IMR-90 (cell line): ENCODE measurements around the gene UNC79. TPM values are rescaled to one million over a fixed set of nuclear protein-coding genes. Genes with fewer than 3 reads are reported as not detected.
"Not testable (repeated sequence)": the region's sequence is repeated elsewhere in the genome, so short reads cannot be mapped to it uniquely, and the experiment has no call there.

Experiments used
- ATAC-seq: fragments of 200-7000 bp; cut with Tn5 transposase; 2 replicates; pipeline ENCODE4 v1.9.1; 2020; ENCODE audit warnings: low read depth, mild to moderate bottlenecking, moderate library complexity
- BruUV-seq: library from RNA; stranded (reverse); fragments of 400-500 nt; replicated peaks from 2 replicates; lab custom pipeline; 2021; lab: Mats Ljungman, UMichigan
- CTCF ChIA-PET: fragments of 300-600 bp; formaldehyde crosslinking; extraction: SDS; loops from one replicate; lab custom pipeline; 2021; ENCODE audit warnings: antibody characterized with exemption; lab: Yijun Ruan, JAX
- POLR2A ChIA-PET: fragments of 300-600 bp; sonication (Branson Sonifier 250); formaldehyde crosslinking; loops from one replicate; lab custom pipeline; 2022; ENCODE audit warnings: antibody characterized with exemption; ENCODE audit not compliant: unreplicated experiment; lab: Charles Lee
- DNase-seq: peaks from one replicate; pipeline ENCODE4 v3.0.0; 2013
- H2AFZ ChIP-seq: replicated peaks from 2 replicates; pipeline ENCODE3; 2013; ENCODE audit warnings: low read length, mild to moderate bottlenecking; ENCODE audit not compliant: poor library complexity
- H2AK5ac ChIP-seq: 2 replicates; pipeline ENCODE4 v1.6.1; 2013; ENCODE audit warnings: low read depth, low read length, inconsistent platforms
- H2AK9ac ChIP-seq: replicated peaks from 2 replicates; pipeline ENCODE3; 2013; ENCODE audit warnings: mild to moderate bottlenecking, low read depth, low read length, moderate library complexity; ENCODE audit not compliant: poor library complexity
- H2BK120ac ChIP-seq: 2 replicates; pipeline ENCODE4 v1.6.1; 2013; ENCODE audit warnings: low read depth, low read length, inconsistent platforms
- H2BK15ac ChIP-seq: 3 replicates; pipeline ENCODE4 v1.6.1; 2013; ENCODE audit warnings: low read depth, low read length, inconsistent platforms
- H2BK20ac ChIP-seq: 2 replicates; pipeline ENCODE4 v1.6.1; 2013; ENCODE audit warnings: low read depth, mild to moderate bottlenecking, inconsistent platforms, low read length, moderate library complexity
- H2BK5ac ChIP-seq: 2 replicates; pipeline ENCODE4 v1.6.1; 2013; ENCODE audit warnings: mild to moderate bottlenecking, low read depth, low read length, inconsistent platforms; ENCODE audit not compliant: poor library complexity, severe bottlenecking
- H3K14ac ChIP-seq: replicated peaks from 2 replicates; pipeline ENCODE4 v1.6.1; 2013; ENCODE audit warnings: low read depth, low read length, inconsistent platforms
- H3K18ac ChIP-seq: 2 replicates; pipeline ENCODE4 v1.6.1; 2013; ENCODE audit warnings: low read depth, low read length, control low read depth
- H3K23ac ChIP-seq: 2 replicates; pipeline ENCODE4 v1.6.1; 2013; ENCODE audit warnings: low read depth, low read length, inconsistent platforms
- H3K27ac ChIP-seq: 2 replicates; pipeline ENCODE4 v1.5.1; 2013; ENCODE audit warnings: mild to moderate bottlenecking, control low read depth, low read length; ENCODE audit not compliant: insufficient read depth
- H3K27me3 ChIP-seq: 2 replicates; pipeline ENCODE4 v1.6.1; 2013; ENCODE audit warnings: low read length; ENCODE audit not compliant: control insufficient read depth, insufficient read depth
- H3K36me3 ChIP-seq: 2 replicates; pipeline ENCODE4 v1.6.1; 2013; ENCODE audit warnings: low read length, mixed read lengths; ENCODE audit not compliant: control insufficient read depth, insufficient read depth
- H3K4ac ChIP-seq: 2 replicates; pipeline ENCODE4 v1.6.1; 2013; ENCODE audit warnings: low read depth, low read length, inconsistent platforms
- H3K4me1 ChIP-seq: 2 replicates; pipeline ENCODE4 v1.6.1; 2013; ENCODE audit warnings: low read length, mixed read lengths; ENCODE audit not compliant: control insufficient read depth, insufficient read depth
- H3K4me2 ChIP-seq: 2 replicates; pipeline ENCODE4 v1.6.1; 2013; ENCODE audit warnings: low read depth, mild to moderate bottlenecking, control low read depth, low read length, moderate library complexity
- H3K4me3 ChIP-seq: 2 replicates; pipeline ENCODE4 v1.5.1; 2013; ENCODE audit warnings: low read depth, mild to moderate bottlenecking, control low read depth, low read length, moderate library complexity; ENCODE audit not compliant: insufficient read depth
- H3K56ac ChIP-seq: 2 replicates; pipeline ENCODE4 v1.6.1; 2013; ENCODE audit warnings: low read length, inconsistent platforms; ENCODE audit not compliant: insufficient read depth; ENCODE audit errors: extremely low read depth
- H3K79me1 ChIP-seq, 2 experiments: 2 replicates each; pipeline ENCODE4 v1.6.1; 2013; ENCODE audit warnings: low read length in 2 of 2, inconsistent platforms in 1 of 2, low read depth in 1 of 2
- H3K9ac ChIP-seq: 2 replicates; pipeline ENCODE4 v1.6.1; 2013; ENCODE audit warnings: low read depth, low read length, control low read depth
- H3K9me1 ChIP-seq: 2 replicates; pipeline ENCODE4 v1.6.1; 2013; ENCODE audit warnings: low read length, inconsistent platforms; ENCODE audit not compliant: insufficient read depth
- H3K9me3 ChIP-seq: 2 replicates; pipeline ENCODE4 v1.6.1; 2013; ENCODE audit warnings: low read length; ENCODE audit not compliant: control insufficient read depth, insufficient read depth
- H4K20me1 ChIP-seq: 2 replicates; pipeline ENCODE4 v1.6.1; 2013; ENCODE audit warnings: low read length, inconsistent platforms; ENCODE audit not compliant: insufficient read depth
- H4K5ac ChIP-seq: 2 replicates; pipeline ENCODE4 v1.6.1; 2013; ENCODE audit warnings: mild to moderate bottlenecking, low read depth, low read length, control low read depth
- H4K8ac ChIP-seq, 2 experiments: 2 replicates each; pipeline ENCODE4 v1.6.1; 2013; ENCODE audit warnings: low read depth in 2 of 2, low read length in 2 of 2, control low read depth in 1 of 2, inconsistent platforms in 1 of 2
- H4K91ac ChIP-seq: 2 replicates; pipeline ENCODE4 v1.6.1; 2013; ENCODE audit warnings: low read depth, low read length, inconsistent platforms; ENCODE audit not compliant: insufficient read depth
- FOS ChIP-seq: fragments of 150-350 bp; IDR thresholded peaks from 2 replicates; pipeline ENCODE4 v1.6.1; 2016; ENCODE audit warnings: low read depth, low read length
- RAD21 ChIP-seq: IDR thresholded peaks from 2 replicates; pipeline ENCODE4 v1.6.1; 2012; ENCODE audit warnings: low read length, improper control_type of control experiment
- RCOR1 ChIP-seq: IDR thresholded peaks from 2 replicates; pipeline ENCODE4 v1.6.1; 2012; ENCODE audit warnings: mild to moderate bottlenecking, low read length, improper control_type of control experiment; ENCODE audit not compliant: insufficient replicate concordance
- WGBS, 2 experiments: methylation state at CpG; one replicate each; pipeline versions ENCODE4 v1.1.5 to v1.1.7; 2013; ENCODE audit warnings: missing lambda C conversion rate in 2 of 2; ENCODE audit not compliant: insufficient read length in 1 of 2; ENCODE audit errors: extremely low coverage in 2 of 2; 5-methylcytosine and 5-hydroxymethylcytosine counted together
- dilution Hi-C: fragments of 300-500 bp; cut with HindIII; formaldehyde crosslinking; loops from one replicate; pipeline ENCODE4 v1.14.3; 2018; ENCODE audit warnings: low sequenced_read_pairs; ENCODE audit not compliant: unreplicated experiment
- in situ Hi-C: fragments of 300-500 bp; cut with MboI; formaldehyde crosslinking; loops from 3 replicates; pipeline ENCODE4 v1.14.3; 2019; ENCODE audit warnings: low sequenced_read_pairs, inconsistent platforms, mixed read lengths
- intact Hi-C: fragments of 100-400 bp; cut with micrococcal nuclease; formaldehyde crosslinking; loops from 2 replicates; pipeline ENCODE4 v1.10.0; 2022
- polyA plus RNA-seq, 3 experiments: library from polyadenylated mRNA; depleted of rRNA; stranded (reverse); fragments of >200 nt; gene quantifications; 2 replicates each; pipeline ENCODE4 v1.2.3, GENCODE V29; 2012; ENCODE audit warnings: low replicate concordance in 1 of 3
- total RNA-seq: library from RNA; depleted of rRNA; stranded (reverse); fragments of >200 nt; gene quantifications from 2 replicates; pipeline ENCODE4 v1.2.3, GENCODE V29; 2012

Gene UNC79
- total and polyA plus RNA-seq, 2 of the 4 experiments (the other 2 are of a cell fraction) = under 0.01 TPM

- no peak for ATAC-seq
Measured at GRCh38 chr14:93522221-93522620, 91.5 kb downstream of the UNC79 start.

GRCh38 chr14:93525216-93525615, 94.5 kb downstream of the UNC79 start:
- H3K9ac ChIP-seq, POLR2A ChIA-PET, H3K79me1 ChIP-seq, H3K23ac ChIP-seq, H3K56ac ChIP-seq, H4K8ac ChIP-seq, H4K5ac ChIP-seq, H3K4ac ChIP-seq, H2BK120ac ChIP-seq, H3K4me1 ChIP-seq, H3K27me3 ChIP-seq, in situ Hi-C loops, H3K4me2 ChIP-seq, DNase-seq, H2BK5ac ChIP-seq, CTCF ChIA-PET, H2AFZ ChIP-seq, H2BK15ac ChIP-seq, BruUV-seq, ATAC-seq, H4K20me1 ChIP-seq, H3K14ac ChIP-seq, dilution Hi-C loops, intact Hi-C loops, H3K27ac ChIP-seq, H3K18ac ChIP-seq, H3K9me3 ChIP-seq, H2AK5ac ChIP-seq, H2BK20ac ChIP-seq, H3K36me3 ChIP-seq, H2AK9ac ChIP-seq, H3K9me1 ChIP-seq, H3K4me3 ChIP-seq, H4K91ac ChIP-seq: not testable (repeated sequence)
- 40% methylated on average over 1 of the region's 5 CpGs; no CpG with 5 or more reads in 1 of the 2 experiments for WGBS, 2 experiments

More at GRCh38 chr14:93522221-93522620, 91.5 kb downstream of the UNC79 start:
- Histone ChIP-seq H3K27me3 (no peaks in the 10 kb centered on the region), H3K9me1 (no peaks in the 10 kb centered on the region), H3K23ac (no peak overlapping the region), H3K4ac (no peak overlapping the region), H2AFZ (no peak overlapping the region), H2AK9ac (no peak overlapping the region), H4K8ac (no peak overlapping the region), H3K36me3 (no peaks in the 10 kb centered on the region), H4K5ac (no peak overlapping the region), H2AK5ac (no peak overlapping the region), H3K27ac (no peak overlapping the region), H2BK15ac (no peak overlapping the region), H3K9ac (no peak overlapping the region), H3K79me1 (no peaks in the 10 kb centered on the region), H3K18ac (no peak overlapping the region), H3K14ac (no peak overlapping the region), H3K4me3 (no peak overlapping the region), H2BK20ac (no peak overlapping the region), H3K4me1 (no peaks in the 10 kb centered on the region), H3K56ac (no peak overlapping the region), H4K20me1 (no peaks in the 10 kb centered on the region), H2BK5ac (no peak overlapping the region), H3K4me2 (no peak overlapping the region), H2BK120ac (no peak overlapping the region), H3K9me3 (no peaks in the 10 kb centered on the region; the same call in 1 of the 2 replicates), H4K91ac (no peak overlapping the region)
- TF ChIP-seq RCOR1 = no peak
- TF ChIP-seq FOS = no peak
- no peak for TF ChIP-seq RAD21
- intact Hi-C loops = no loop called here
- dilution Hi-C loops = no loop called here
- in situ Hi-C loops = no loop called here
- BruUV-seq = no TSS peak
- DNase-seq = no peak
- ChIA-PET POLR2A (no interaction called here), CTCF (no interaction called here)
